Progenitor cell of endocrine pancreas (in vitro differentiated cells): ENCODE data around the gene SLC25A14. TPM values are rescaled to one million over a fixed set of nuclear protein-coding genes. Genes with fewer than 3 reads are reported as not detected.
A peak's percentile ranks its signal among the peaks of the same experiment; 100 is the strongest.

Experiments
- DNase-seq: peaks from one replicate; pipeline ENCODE4 v3.0.0; 2021; ENCODE audit warnings: low spot score; ENCODE audit not compliant: unreplicated experiment
- H3K27ac Mint-ChIP-seq: 2 replicates; pipeline ENCODE4 v1.8.0; 2021; ENCODE audit warnings: mild to moderate bottlenecking, moderate library complexity, mixed read lengths
- H3K27me3 Mint-ChIP-seq: 2 replicates; pipeline ENCODE4 v1.8.0; 2021; ENCODE audit warnings: mixed read lengths
- H3K36me3 Mint-ChIP-seq: 2 replicates; pipeline ENCODE4 v1.8.0; 2022; ENCODE audit warnings: mixed read lengths; ENCODE audit not compliant: insufficient read depth
- H3K4me1 Mint-ChIP-seq: 2 replicates; pipeline ENCODE4 v1.8.0; 2021; ENCODE audit warnings: low read depth, mixed read lengths
- H3K4me3 Mint-ChIP-seq: 2 replicates; pipeline ENCODE4 v1.8.0; 2021; ENCODE audit warnings: low read depth, mild to moderate bottlenecking, moderate library complexity, mixed read lengths
- H3K9me3 Mint-ChIP-seq: 2 replicates; pipeline ENCODE4 v1.8.0; 2021; ENCODE audit warnings: low read depth, mixed read lengths
- CTCF ChIP-seq: fragments of 200-600 bp; sonication (generic); IDR thresholded peaks from one replicate; pipeline ENCODE4 v1.5.0; 2021; ENCODE audit warnings: antibody characterized with exemption, mild to moderate bottlenecking; ENCODE audit not compliant: unreplicated experiment
- total RNA-seq: library from RNA; stranded (reverse); gene quantifications from 2 replicates; pipeline ENCODE4 v1.2.1, GENCODE V29; 2021

SLC25A14 gene
- total RNA-seq, 1 donor from 2014 or later = 30.5 TPM

- H3K36me3 Mint-ChIP-seq = no peaks in the 10 kb centered on the region
- no peak for TF ChIP-seq CTCF
- H3K9me3 Mint-ChIP-seq = peaks cover 9% of the 10 kb centered on the region
- peaks cover 3% of the 10 kb centered on the region for H3K4me1 Mint-ChIP-seq
- H3K27ac Mint-ChIP-seq = peak overlapping the region; percentile 47
- H3K4me3 Mint-ChIP-seq = peak overlapping the region; percentile 90
- peaks cover 20% of the 10 kb centered on the region for H3K27me3 Mint-ChIP-seq
- no peak for DNase-seq
Observed at GRCh38 chrX:130402208-130402684, 62.5 kb downstream of the SLC25A14 start.

- Mint-ChIP-seq H3K4me1 (no peaks in the 10 kb centered on the region), H3K36me3 (peaks cover 14% of the 10 kb centered on the region), H3K4me3 (no peak overlapping the region), H3K27me3 (no peaks in the 10 kb centered on the region), H3K9me3 (peaks cover 18% of the 10 kb centered on the region), H3K27ac (no peak overlapping the region)
- no peak for DNase-seq
- no peak for TF ChIP-seq CTCF
Observed at GRCh38 chrX:130413415-130413814, 73.7 kb downstream of the SLC25A14 start.

DNA sequence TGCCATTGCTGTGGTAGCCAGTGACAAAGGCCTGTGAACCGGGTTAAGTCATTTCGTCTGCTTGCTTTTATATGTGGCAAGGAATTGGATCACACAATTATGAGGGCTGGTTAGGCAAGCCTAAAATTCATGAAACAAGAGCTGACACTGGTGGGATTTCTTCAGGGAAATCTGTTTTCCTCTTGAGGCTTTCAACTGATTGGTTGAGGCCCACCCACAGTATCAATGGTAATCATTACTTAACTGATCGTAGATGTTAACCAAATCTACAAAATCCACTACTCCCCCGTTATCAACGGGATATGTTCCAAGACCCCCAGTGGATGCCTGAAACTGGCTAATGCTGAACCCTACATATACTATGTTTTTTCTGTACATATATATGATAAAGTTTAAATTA, 75.1 kb downstream of the SLC25A14 start:
- no peak for DNase-seq
- H3K27me3 Mint-ChIP-seq = no peaks in the 10 kb centered on the region
- no peak overlapping the region for H3K4me3 Mint-ChIP-seq
- TF ChIP-seq CTCF = no peak
- peaks cover 17% of the 10 kb centered on the region for H3K9me3 Mint-ChIP-seq
- H3K27ac Mint-ChIP-seq = no peak overlapping the region
- peaks cover 2% of the 10 kb centered on the region for H3K4me1 Mint-ChIP-seq
- peaks cover 14% of the 10 kb centered on the region for H3K36me3 Mint-ChIP-seq

DNA sequence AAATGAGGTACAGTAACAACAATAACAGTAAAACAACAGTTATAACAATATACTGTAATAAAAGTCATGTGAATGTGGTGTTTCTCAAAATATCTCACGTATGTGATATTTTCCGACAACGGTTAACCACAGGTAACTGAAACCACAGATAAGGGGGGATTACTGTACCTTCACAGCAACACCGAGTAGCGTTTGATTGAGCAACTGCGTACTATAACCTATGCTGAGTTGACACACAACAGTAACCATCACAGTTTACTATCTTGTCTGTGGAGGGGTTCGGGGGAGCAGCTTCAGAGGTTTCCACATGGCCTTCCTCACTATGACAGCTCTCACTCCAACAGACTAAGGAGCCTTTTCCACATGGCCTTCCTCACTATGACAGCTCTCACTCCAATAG, 75.5 kb downstream of the SLC25A14 start:
- H3K36me3 Mint-ChIP-seq = peaks cover 11% of the 10 kb centered on the region
- H3K4me1 Mint-ChIP-seq = peaks cover 3% of the 10 kb centered on the region
- H3K27me3 Mint-ChIP-seq = no peaks in the 10 kb centered on the region
- H3K27ac Mint-ChIP-seq = no peak overlapping the region
- TF ChIP-seq CTCF = no peak
- no peak overlapping the region for H3K4me3 Mint-ChIP-seq
- no peak for DNase-seq
- H3K9me3 Mint-ChIP-seq = peaks cover 18% of the 10 kb centered on the region

DNA sequence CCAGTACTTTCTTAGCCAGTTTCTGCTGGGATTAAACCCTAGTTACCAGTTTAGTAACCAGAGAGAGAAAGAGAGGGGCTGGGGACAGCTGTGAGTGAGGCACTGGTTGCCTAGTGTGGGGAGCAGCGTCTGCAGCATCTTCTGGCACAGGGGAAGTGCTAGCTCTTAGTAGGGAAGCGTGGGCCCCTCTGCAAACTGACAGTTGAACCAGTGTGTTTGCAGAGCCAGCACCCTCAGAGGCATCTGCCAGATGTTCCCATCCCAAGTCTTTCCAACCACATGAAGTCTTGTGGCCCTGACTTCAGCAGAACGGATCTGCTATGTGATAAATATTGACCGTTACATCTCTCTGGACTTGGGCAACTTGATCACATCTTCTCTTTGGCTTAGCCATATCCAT, 77.1 kb downstream of the SLC25A14 start:
- H3K4me3 Mint-ChIP-seq = no peak overlapping the region
- H3K27me3 Mint-ChIP-seq = no peaks in the 10 kb centered on the region
- H3K4me1 Mint-ChIP-seq = peaks cover 3% of the 10 kb centered on the region
- peaks cover 13% of the 10 kb centered on the region for H3K9me3 Mint-ChIP-seq
- peaks cover 8% of the 10 kb centered on the region for H3K36me3 Mint-ChIP-seq
- no peak for DNase-seq
- no peak overlapping the region for H3K27ac Mint-ChIP-seq
- TF ChIP-seq CTCF = no peak
